Activated CD4-positive, alpha-beta T cell treated with anti-CD3 and anti-CD28 coated beads, Interleukin-10, Interleukin-2, amounts not matched to agents 100 ng/mL and 50 ng/mL, durations not matched to agents 16 hours and 8 hours (primary cell): ENCODE measurements around the gene MN1.

Experiments used
- DNase-seq: peaks from one replicate; pipeline ENCODE4 v3.0.0-alpha.2; 2020

Gene MN1

GRCh38 chr22:27709919-27710675 is 91.5 kb downstream of the MN1 start:
- peak; percentile 2 for DNase-seq

GRCh38 chr22:27706489-27706888 is 95.1 kb downstream of the MN1 start:
- DNase-seq = no peak

- DNase-seq = no peak
Measured at GRCh38 chr22:27705408-27706080, 96.0 kb downstream of the MN1 start.

GRCh38 chr22:27704581-27704980 is 97.0 kb downstream of the MN1 start:
- no peak for DNase-seq

- no peak for DNase-seq
Measured at GRCh38 chr22:27699383-27700019, 102.1 kb downstream of the MN1 start.

GRCh38 chr22:27698813-27699212 is 102.7 kb downstream of the MN1 start:
- DNase-seq = no peak
